Mammary epithelial cell (primary cell): Measurements from ENCODE around the gene ZDHHC4.

ENCODE experiments used
- EZH2 ChIP-seq: IDR thresholded peaks from 2 replicates; pipeline ENCODE4 v1.6.1; 2012; ENCODE audit warnings: low read length, inconsistent platforms, borderline replicate concordance
- TF ChIP-seq, protein P1 (sequence below), 2 donors: IDR thresholded peaks in 1 of 2; conservative IDR thresholded peaks in 1 of 2; 2 replicates each; pipeline ENCODE4 v1.5.1; 2011 to 2012; ENCODE audit warnings: inconsistent platforms in 2 of 2, low read length in 2 of 2, mild to moderate bottlenecking in 2 of 2, control low read depth in 1 of 2, low read depth in 1 of 2; ENCODE audit not compliant: insufficient read depth in 1 of 2; ENCODE audit errors: extremely low read depth in 1 of 2

DNA sequence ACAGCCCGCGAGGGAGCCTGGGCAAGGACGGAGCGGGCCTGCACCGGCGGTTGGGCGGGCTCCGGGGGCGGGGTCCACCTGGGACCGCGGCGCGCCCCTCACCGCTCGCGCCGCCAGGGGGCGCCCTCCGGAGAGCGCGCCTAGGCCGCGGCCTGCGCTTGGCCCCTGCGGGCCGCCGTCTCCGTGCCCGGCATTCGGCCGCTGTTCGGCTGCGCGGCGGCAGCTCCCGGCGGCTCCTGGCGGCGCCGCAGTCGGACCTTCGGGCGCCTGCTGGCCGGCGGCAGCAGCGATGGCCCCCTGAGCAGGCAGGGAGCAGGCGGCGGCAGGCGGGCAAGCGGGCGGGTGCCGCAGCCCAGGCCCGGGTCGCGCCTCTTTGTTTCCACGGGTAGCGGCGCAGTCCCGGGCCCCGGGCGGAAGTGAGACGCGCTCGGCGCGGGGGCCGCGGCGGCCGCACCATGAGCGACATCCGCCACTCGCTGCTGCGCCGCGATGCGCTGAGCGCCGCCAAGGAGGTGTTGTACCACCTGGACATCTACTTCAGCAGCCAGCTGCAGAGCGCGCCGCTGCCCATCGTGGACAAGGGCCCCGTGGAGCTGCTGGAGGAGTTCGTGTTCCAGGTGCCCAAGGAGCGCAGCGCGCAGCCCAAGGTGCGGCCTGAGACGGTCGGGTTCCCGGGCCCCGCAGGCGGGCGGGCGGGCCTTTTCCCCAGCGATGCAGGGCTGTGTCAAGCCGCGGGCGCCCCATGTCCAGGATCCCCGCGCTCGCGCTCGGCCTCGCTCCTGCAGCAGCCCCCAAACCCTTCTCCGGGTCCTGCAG, 12.8 kb downstream of the ZDHHC4 start, which contains the start of gene INTS15:
- TF ChIP-seq, protein P1, sequence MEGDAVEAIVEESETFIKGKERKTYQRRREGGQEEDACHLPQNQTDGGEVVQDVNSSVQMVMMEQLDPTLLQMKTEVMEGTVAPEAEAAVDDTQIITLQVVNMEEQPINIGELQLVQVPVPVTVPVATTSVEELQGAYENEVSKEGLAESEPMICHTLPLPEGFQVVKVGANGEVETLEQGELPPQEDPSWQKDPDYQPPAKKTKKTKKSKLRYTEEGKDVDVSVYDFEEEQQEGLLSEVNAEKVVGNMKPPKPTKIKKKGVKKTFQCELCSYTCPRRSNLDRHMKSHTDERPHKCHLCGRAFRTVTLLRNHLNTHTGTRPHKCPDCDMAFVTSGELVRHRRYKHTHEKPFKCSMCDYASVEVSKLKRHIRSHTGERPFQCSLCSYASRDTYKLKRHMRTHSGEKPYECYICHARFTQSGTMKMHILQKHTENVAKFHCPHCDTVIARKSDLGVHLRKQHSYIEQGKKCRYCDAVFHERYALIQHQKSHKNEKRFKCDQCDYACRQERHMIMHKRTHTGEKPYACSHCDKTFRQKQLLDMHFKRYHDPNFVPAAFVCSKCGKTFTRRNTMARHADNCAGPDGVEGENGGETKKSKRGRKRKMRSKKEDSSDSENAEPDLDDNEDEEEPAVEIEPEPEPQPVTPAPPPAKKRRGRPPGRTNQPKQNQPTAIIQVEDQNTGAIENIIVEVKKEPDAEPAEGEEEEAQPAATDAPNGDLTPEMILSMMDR (conservative IDR thresholded peaks at IDR 0.05 in 1 of 2, IDR thresholded peaks at IDR 0.05 in 1 of 2; ENCODE audit: extremely low read depth in 1 of 2, insufficient read depth in 1 of 2, low read depth in 1 of 2, low read length in 2 of 2), result peak; percentile 49 to 52
- TF ChIP-seq EZH2, result no peak
